GM21717 (cell line): Measurements from ENCODE around the gene SELENOS.
A peak's percentile ranks its signal among the peaks of the same experiment; 100 is the strongest.
"Not testable (repeated sequence)": the region's sequence is repeated elsewhere in the genome, so short reads cannot be mapped to it uniquely, and the experiment has no call there.

Experiments
- ATAC-seq: cut with Tn5 transposase; IDR thresholded peaks from one replicate; pipeline ENCODE4 v1.9.1; 2021; ENCODE audit warnings: mild to moderate bottlenecking, moderate library complexity; ENCODE audit not compliant: unreplicated experiment

Gene SELENOS

GRCh38 chr15:101310161-101310480 is 32.8 kb upstream of the SELENOS start:
- no peak for ATAC-seq

GRCh38 chr15:101309436-101310160 is 32.3 kb upstream of the SELENOS start:
- no peak for ATAC-seq

GRCh38 chr15:101308604-101309435 is 31.5 kb upstream of the SELENOS start:
- no peak for ATAC-seq

GRCh38 chr15:101307897-101308603 is 30.8 kb upstream of the SELENOS start:
- no peak for ATAC-seq

GRCh38 chr15:101307048-101307896 is 30.0 kb upstream of the SELENOS start:
- no peak for ATAC-seq

GRCh38 chr15:101306341-101307047 is 29.2 kb upstream of the SELENOS start:
- no peak for ATAC-seq

- ATAC-seq, result no peak
Measured at GRCh38 chr15:101305820-101306255, 28.6 kb upstream of the SELENOS start.

- ATAC-seq, result no peak
Measured at GRCh38 chr15:101303408-101303807, 26.1 kb upstream of the SELENOS start.

- no peak for ATAC-seq
Measured at GRCh38 chr15:101296418-101297405, 19.4 kb upstream of the SELENOS start.

- ATAC-seq, result no peak
Measured at GRCh38 chr15:101295607-101296161, 18.4 kb upstream of the SELENOS start.

GRCh38 chr15:101294731-101295606 is 17.7 kb upstream of the SELENOS start, which contains the start of gene SNRPA1:
Gene SNRPA1, minus strand, starts transcription at chr15:101295248. Its CDS starts 70 bp downstream, at chr15:101295178.
- ATAC-seq, result peak; percentile 79

GRCh38 chr15:101293122-101293521 is 15.8 kb upstream of the SELENOS start:
- no peak for ATAC-seq

GRCh38 chr15:101288905-101289513 is 11.7 kb upstream of the SELENOS start:
- no peak for ATAC-seq

GRCh38 chr15:101287342-101287741 is 10.1 kb upstream of the SELENOS start:
- not testable (repeated sequence) for ATAC-seq

- no peak for ATAC-seq
Measured at GRCh38 chr15:101286471-101287114, 9.3 kb upstream of the SELENOS start.

GRCh38 chr15:101283931-101284330 is 6.6 kb upstream of the SELENOS start:
- no peak for ATAC-seq

- no peak for ATAC-seq
Measured at GRCh38 chr15:101280007-101280406, 2.7 kb upstream of the SELENOS start.
